ENCODE data around the gene PTPRN2.

PTPRN2 gene

DNA sequence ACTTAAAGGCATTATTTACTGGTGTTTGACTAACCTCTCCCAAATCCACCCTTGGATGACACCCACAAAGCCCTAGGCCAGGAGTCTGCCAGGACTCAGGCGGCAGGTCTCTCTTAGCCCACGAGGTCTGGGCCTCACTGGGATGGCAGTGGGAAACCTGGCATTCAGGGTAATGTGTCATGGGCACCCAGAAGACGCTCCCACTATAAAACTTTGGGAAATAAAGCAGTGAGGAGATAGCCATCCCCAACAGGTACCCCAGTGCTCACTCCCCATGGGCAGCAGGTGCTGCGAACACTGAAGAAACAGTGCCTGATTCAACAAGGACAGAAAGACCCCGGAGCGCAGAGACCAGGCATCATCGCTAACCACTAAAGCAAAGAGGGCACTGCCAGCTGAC, 14.4 kb upstream of the PTPRN2 start:
- Histone ChIP-seq H3K27me3 (ENCODE audit: control insufficient read depth, insufficient read depth, low read length) (no peaks in the 10 kb centered on the region), H3K27ac (ENCODE audit: low read depth, low read length) (no peak overlapping the region), H3K4me3 (ENCODE audit: low read depth, low read length) (no peak overlapping the region), H3K9me3 (ENCODE audit: control insufficient read depth, insufficient read depth, low read depth, low read length) (no peaks in the 10 kb centered on the region), H3K36me3 (ENCODE audit: control insufficient read depth, insufficient read depth, low read length) (peaks cover 16% of the 10 kb centered on the region), H3K9ac (ENCODE audit: low read length) (no peak overlapping the region), H3K4me1 (ENCODE audit: control insufficient read depth, insufficient read depth, low read length) (no peaks in the 10 kb centered on the region)

GRCh38 chr7:158601090-158601489, 13.5 kb upstream of the PTPRN2 start:
- Histone ChIP-seq H3K27me3 (ENCODE audit: control insufficient read depth, insufficient read depth, low read length) (no peaks in the 10 kb centered on the region), H3K27ac (ENCODE audit: low read depth, low read length) (no peak overlapping the region), H3K9me3 (ENCODE audit: control insufficient read depth, insufficient read depth, low read depth, low read length) (no peaks in the 10 kb centered on the region), H3K36me3 (ENCODE audit: control insufficient read depth, insufficient read depth, low read length) (peaks cover 8% of the 10 kb centered on the region), H3K9ac (ENCODE audit: low read length) (no peak overlapping the region), H3K4me3 (ENCODE audit: low read depth, low read length) (no peak overlapping the region), H3K4me1 (ENCODE audit: control insufficient read depth, insufficient read depth, low read length) (no peaks in the 10 kb centered on the region)

DNA sequence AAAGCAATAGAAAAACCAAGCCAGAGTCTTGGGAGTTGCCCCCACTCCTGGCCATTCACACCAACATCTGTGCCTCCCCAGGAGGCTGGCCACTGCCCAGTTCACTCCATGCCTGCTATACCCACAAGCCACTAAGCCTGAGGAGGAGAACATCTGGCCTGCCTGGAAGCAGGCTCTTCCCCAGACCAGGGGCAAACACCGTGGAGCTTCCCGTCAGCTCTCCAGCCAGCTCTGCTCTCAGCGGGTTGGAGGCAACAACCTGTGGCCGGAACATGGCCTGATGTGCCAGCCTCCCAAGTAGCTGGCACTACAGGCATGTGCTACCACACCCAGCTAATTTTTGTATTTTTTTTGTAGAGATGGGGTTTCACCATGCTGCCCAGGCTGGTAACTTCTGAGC, 9.1 kb upstream of the PTPRN2 start:
- Histone ChIP-seq H3K4me1 (ENCODE audit: control insufficient read depth, insufficient read depth, low read length) (no peaks in the 10 kb centered on the region), H3K27ac (ENCODE audit: low read depth, low read length) (no peak overlapping the region), H3K4me3 (ENCODE audit: low read depth, low read length) (no peak overlapping the region), H3K27me3 (ENCODE audit: control insufficient read depth, insufficient read depth, low read length) (peaks cover 27% of the 10 kb centered on the region), H3K9ac (ENCODE audit: low read length) (no peak overlapping the region), H3K9me3 (ENCODE audit: control insufficient read depth, insufficient read depth, low read depth, low read length) (peaks cover 11% of the 10 kb centered on the region), H3K36me3 (ENCODE audit: control insufficient read depth, insufficient read depth, low read length) (no peaks in the 10 kb centered on the region)

- H3K27ac ChIP-seq (ENCODE audit: low read depth, low read length) = no peak overlapping the region
- H3K4me3 ChIP-seq (ENCODE audit: low read depth, low read length) = no peak overlapping the region
- no peak overlapping the region for H3K9ac ChIP-seq (ENCODE audit: low read length)
- H3K27me3 ChIP-seq (ENCODE audit: control insufficient read depth, insufficient read depth, low read length) = peaks cover 32% of the 10 kb centered on the region
- peaks cover 11% of the 10 kb centered on the region for H3K9me3 ChIP-seq (ENCODE audit: control insufficient read depth, insufficient read depth, low read depth, low read length)
- no peaks in the 10 kb centered on the region for H3K4me1 ChIP-seq (ENCODE audit: control insufficient read depth, insufficient read depth, low read length)
- no peaks in the 10 kb centered on the region for H3K36me3 ChIP-seq (ENCODE audit: control insufficient read depth, insufficient read depth, low read length)
These were observed 8.7 kb upstream of the PTPRN2 start for GRCh38 chr7:158596309-158596708.

DNA sequence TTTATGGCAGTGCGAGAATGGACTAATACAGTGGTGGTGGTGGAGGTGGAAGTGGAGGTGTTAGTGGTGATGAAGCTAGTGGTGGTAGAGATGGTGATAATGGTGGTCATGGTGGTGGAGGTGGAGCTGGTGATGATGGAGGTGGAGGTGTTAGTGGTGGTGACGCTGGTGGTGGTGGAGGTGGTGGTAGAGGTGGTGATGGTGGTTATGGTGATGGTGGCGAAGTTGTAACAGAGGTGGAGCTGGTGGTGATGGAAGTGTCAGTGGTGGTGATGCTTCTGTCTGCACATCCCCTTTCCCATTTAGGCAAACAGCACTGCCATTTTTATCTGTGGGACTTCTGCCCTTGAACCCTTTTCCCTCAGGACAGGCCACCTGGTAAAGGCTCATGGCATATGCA, 7.4 kb upstream of the PTPRN2 start:
- H3K27ac ChIP-seq (ENCODE audit: low read depth, low read length) = no peak overlapping the region
- H3K36me3 ChIP-seq (ENCODE audit: control insufficient read depth, insufficient read depth, low read length) = no peaks in the 10 kb centered on the region
- H3K27me3 ChIP-seq (ENCODE audit: control insufficient read depth, insufficient read depth, low read length) = peaks cover 44% of the 10 kb centered on the region
- H3K9me3 ChIP-seq (ENCODE audit: control insufficient read depth, insufficient read depth, low read depth, low read length) = peaks cover 11% of the 10 kb centered on the region
- no peak overlapping the region for H3K4me3 ChIP-seq (ENCODE audit: low read depth, low read length)
- H3K4me1 ChIP-seq (ENCODE audit: control insufficient read depth, insufficient read depth, low read length) = no peaks in the 10 kb centered on the region
- no peak overlapping the region for H3K9ac ChIP-seq (ENCODE audit: low read length)

- Histone ChIP-seq H3K4me3 (ENCODE audit: low read depth, low read length) (no peak overlapping the region), H3K4me1 (ENCODE audit: control insufficient read depth, insufficient read depth, low read length) (peaks cover 7% of the 10 kb centered on the region; the same call in 1 of the 2 replicates), H3K36me3 (ENCODE audit: control insufficient read depth, insufficient read depth, low read length) (no peaks in the 10 kb centered on the region), H3K27me3 (ENCODE audit: control insufficient read depth, insufficient read depth, low read length) (peaks cover 65% of the 10 kb centered on the region), H3K9me3 (ENCODE audit: control insufficient read depth, insufficient read depth, low read depth, low read length) (peaks cover 11% of the 10 kb centered on the region), H3K9ac (ENCODE audit: low read length) (no peak overlapping the region), H3K27ac (ENCODE audit: low read depth, low read length) (no peak overlapping the region)
These were observed 4.9 kb upstream of the PTPRN2 start for GRCh38 chr7:158592541-158592940.

- no peak overlapping the region for H3K9ac ChIP-seq (ENCODE audit: low read length)
- H3K27ac ChIP-seq (ENCODE audit: low read depth, low read length) = no peak overlapping the region
- H3K9me3 ChIP-seq (ENCODE audit: control insufficient read depth, insufficient read depth, low read depth, low read length) = peaks cover 11% of the 10 kb centered on the region
- no peaks in the 10 kb centered on the region for H3K36me3 ChIP-seq (ENCODE audit: control insufficient read depth, insufficient read depth, low read length)
- H3K4me3 ChIP-seq (ENCODE audit: low read depth, low read length) = no peak overlapping the region
- H3K27me3 ChIP-seq (ENCODE audit: control insufficient read depth, insufficient read depth, low read length) = peaks cover 65% of the 10 kb centered on the region
- H3K4me1 ChIP-seq (ENCODE audit: control insufficient read depth, insufficient read depth, low read length) = peaks cover 7% of the 10 kb centered on the region; the same call in 1 of the 2 replicates
These were observed 4.3 kb upstream of the PTPRN2 start for GRCh38 chr7:158591944-158592343.

DNA sequence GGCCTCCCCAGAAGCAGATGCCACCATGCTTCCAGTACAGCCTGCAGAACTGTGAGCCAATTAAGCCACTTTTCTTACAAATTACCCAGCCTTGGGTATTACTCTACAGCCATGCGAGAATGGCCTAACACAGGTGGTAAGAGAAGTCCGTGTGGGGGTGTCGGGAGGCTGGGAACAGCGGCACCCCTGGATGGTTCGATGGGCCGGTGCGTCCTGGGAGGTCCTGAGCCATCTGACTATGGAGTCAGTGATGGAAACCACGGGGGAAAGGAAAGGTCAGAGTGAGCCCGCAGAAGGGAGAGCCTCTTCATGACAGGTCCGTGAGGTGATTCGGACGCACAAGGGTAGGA, 2.5 kb upstream of the PTPRN2 start:
- no peaks in the 10 kb centered on the region for H3K36me3 ChIP-seq (ENCODE audit: control insufficient read depth, insufficient read depth, low read length)
- no peak overlapping the region for H3K9ac ChIP-seq (ENCODE audit: low read length)
- H3K4me3 ChIP-seq (ENCODE audit: low read depth, low read length) = no peak overlapping the region
- H3K27me3 ChIP-seq (ENCODE audit: control insufficient read depth, insufficient read depth, low read length) = peaks cover 82% of the 10 kb centered on the region
- H3K4me1 ChIP-seq (ENCODE audit: control insufficient read depth, insufficient read depth, low read length) = peaks cover 7% of the 10 kb centered on the region; the same call in 1 of the 2 replicates
- no peak overlapping the region for H3K27ac ChIP-seq (ENCODE audit: low read depth, low read length)
- peaks cover 11% of the 10 kb centered on the region for H3K9me3 ChIP-seq (ENCODE audit: control insufficient read depth, insufficient read depth, low read depth, low read length)

DNA sequence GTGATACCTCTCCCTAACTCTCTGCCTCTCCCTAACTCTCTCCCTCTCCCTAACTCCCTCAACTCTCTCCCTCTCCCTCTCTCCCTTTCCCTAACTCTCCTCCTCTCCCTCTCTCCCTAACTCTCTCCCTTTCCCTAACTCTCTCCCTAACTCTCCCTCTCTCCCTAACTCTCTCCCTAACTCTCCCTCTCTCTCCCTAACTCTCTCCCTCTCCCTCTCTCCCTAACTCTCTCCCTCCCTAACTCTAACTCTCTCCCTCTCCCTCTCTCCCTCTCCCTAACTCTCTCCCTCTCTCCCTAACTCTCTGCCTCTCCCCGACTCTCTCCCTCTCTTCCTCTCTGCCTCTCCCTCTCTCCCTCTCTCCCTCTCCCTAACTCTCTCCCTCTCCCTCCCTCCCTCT, 2.0 kb upstream of the PTPRN2 start:
- peaks cover 88% of the 10 kb centered on the region for H3K27me3 ChIP-seq (ENCODE audit: control insufficient read depth, insufficient read depth, low read length)

GRCh38 chr7:158588878-158589442, 1.3 kb upstream of the PTPRN2 start:
- H3K27ac ChIP-seq (ENCODE audit: low read depth, low read length) = no peak overlapping the region
- no peak overlapping the region for H3K9ac ChIP-seq (ENCODE audit: low read length)
- peaks cover 89% of the 10 kb centered on the region for H3K27me3 ChIP-seq (ENCODE audit: control insufficient read depth, insufficient read depth, low read length)
- H3K4me3 ChIP-seq (ENCODE audit: low read depth, low read length) = peak overlapping the region; percentile 52
- peaks cover 7% of the 10 kb centered on the region; the same call in 1 of the 2 replicates for H3K4me1 ChIP-seq (ENCODE audit: control insufficient read depth, insufficient read depth, low read length)
- peaks cover 2% of the 10 kb centered on the region for H3K9me3 ChIP-seq (ENCODE audit: control insufficient read depth, insufficient read depth, low read depth, low read length)
- H3K36me3 ChIP-seq (ENCODE audit: control insufficient read depth, insufficient read depth, low read length) = no peaks in the 10 kb centered on the region

More for the DNA sequence above, 2.0 kb upstream of the PTPRN2 start:
- H3K9ac ChIP-seq (ENCODE audit: low read length) = no peak overlapping the region
- no peaks in the 10 kb centered on the region for H3K36me3 ChIP-seq (ENCODE audit: control insufficient read depth, insufficient read depth, low read length)
- H3K27ac ChIP-seq (ENCODE audit: low read depth, low read length) = no peak overlapping the region
- peaks cover 8% of the 10 kb centered on the region for H3K9me3 ChIP-seq (ENCODE audit: control insufficient read depth, insufficient read depth, low read depth, low read length)
- peaks cover 7% of the 10 kb centered on the region; the same call in 1 of the 2 replicates for H3K4me1 ChIP-seq (ENCODE audit: control insufficient read depth, insufficient read depth, low read length)
- no peak overlapping the region for H3K4me3 ChIP-seq (ENCODE audit: low read depth, low read length)

- Histone ChIP-seq H3K36me3 (ENCODE audit: control insufficient read depth, insufficient read depth, low read length) (no peaks in the 10 kb centered on the region), H3K27ac (ENCODE audit: low read depth, low read length) (no peak overlapping the region), H3K4me3 (ENCODE audit: low read depth, low read length) (peak overlapping the region; percentile 52), H3K4me1 (ENCODE audit: control insufficient read depth, insufficient read depth, low read length) (peaks cover 7% of the 10 kb centered on the region; the same call in 1 of the 2 replicates), H3K9ac (ENCODE audit: low read length) (no peak overlapping the region), H3K27me3 (ENCODE audit: control insufficient read depth, insufficient read depth, low read length) (peaks cover 89% of the 10 kb centered on the region), H3K9me3 (ENCODE audit: control insufficient read depth, insufficient read depth, low read depth, low read length) (no peaks in the 10 kb centered on the region; the same call in none of the 2 replicates)
These were observed 658 bp upstream of the PTPRN2 start for GRCh38 chr7:158588085-158588877.
